ENCODE results near the gene TMEM9. TPM values are rescaled to one million over a fixed set of nuclear protein-coding genes. Genes with fewer than 3 reads are reported as not detected.

The TMEM9 gene
- total RNA-seq, 1 donor from 2014 or later, result 39.5 TPM

DNA sequence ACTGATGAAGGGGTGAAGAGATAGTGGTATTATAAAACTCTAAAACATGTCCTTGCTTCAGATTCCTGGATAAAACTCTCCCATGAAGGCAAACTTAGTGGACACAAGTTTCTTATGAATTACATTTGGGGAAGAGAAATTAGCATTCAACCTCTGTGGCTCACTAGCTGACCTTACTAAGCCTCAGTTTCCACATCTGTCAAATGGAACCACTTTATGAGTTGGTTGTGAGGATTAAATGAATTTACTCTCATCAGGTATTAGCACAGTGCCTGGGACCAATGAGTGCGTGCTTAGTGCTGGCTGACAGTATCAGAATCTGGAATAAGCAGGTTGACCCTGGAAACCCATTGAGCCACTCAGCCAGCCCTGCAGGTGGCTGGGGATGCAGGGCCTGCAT is 44.6 kb downstream of the TMEM9 start:
- no peak for DNase-seq (ENCODE audit: low read depth in 2 of 2)

DNA sequence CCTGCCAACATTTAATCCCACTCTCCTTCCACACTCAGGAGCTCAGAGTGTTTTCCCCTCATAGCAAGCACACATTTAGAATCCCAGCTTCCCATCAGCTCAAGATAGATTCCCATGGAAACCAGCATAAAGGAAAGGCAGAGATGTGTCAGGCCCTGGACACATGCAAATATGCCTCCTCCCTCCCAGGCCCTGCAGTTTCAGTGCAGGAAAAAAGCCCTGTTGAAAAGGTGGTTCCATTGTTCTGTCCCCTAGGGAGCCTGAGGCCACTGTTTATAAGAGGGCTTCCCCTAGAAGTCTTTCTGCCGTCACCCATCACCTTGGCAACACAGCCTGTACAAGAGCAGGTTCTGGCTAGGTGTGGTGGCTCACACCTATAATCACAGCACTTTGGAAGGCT is 45.7 kb downstream of the TMEM9 start:
- no peak for DNase-seq (ENCODE audit: low read depth in 2 of 2)

DNA sequence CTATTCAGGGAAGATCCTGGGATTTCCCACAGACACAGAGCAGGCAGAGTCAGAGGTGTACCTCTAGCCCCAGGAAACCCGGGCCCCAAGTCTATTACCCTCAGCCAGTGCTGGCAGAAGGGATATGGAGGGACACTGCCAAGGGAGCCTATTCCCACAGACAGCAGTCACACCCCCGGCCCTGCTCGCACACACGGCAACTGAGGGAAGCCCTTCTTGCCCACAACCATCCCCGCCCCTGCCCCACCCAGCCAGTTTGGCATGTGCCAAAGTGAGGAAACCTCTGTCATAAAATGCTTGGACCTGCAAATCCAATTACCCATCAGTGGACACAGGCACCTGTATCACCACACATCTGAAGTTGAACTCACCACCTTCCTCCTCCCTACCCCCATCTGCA is 48.6 kb downstream of the TMEM9 start:
- DNase-seq (ENCODE audit: low read depth in 2 of 2), result no peak

DNA sequence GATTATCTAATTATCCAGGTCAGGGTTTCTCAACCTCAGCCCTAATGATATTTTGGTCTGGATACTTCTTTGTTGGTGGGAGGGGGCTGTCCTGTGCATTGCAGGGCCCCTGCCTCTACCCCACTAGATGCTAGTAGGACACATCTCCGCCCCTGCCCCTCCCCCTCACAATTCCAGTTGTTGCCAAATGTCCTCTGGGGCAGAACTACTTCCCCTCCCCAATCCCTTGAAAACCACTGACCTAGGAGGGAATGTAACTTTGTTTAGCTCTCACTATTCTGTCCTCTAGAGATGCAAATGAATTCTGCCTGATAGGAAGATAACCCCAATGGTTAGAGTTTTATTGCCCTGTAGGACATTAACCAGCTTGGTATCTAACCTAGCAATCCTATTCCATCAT is 50.1 kb downstream of the TMEM9 start:
- DNase-seq (ENCODE audit: low read depth in 2 of 2), result no peak

DNA sequence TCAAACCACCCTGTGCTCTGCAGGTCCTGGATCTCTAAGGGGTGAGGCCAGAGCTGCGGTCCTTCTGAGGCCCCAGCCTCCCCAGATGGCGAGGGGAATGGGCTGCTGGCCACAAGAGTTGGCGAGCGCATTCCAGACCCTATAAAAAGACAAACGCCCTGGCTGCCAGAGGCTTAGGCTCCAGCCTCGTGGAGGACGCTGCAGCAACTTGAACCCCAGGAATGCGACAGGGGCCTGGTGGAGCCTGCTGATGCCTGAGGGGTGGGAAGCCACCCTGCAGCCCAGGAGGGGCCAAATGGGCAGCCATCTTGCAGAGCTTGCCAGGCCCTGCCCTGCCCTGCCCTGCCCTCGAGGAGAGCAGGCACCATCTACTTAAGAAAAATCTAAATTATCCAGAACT is 50.6 kb downstream of the TMEM9 start:
- no peak for DNase-seq (ENCODE audit: low read depth in 2 of 2)

DNA sequence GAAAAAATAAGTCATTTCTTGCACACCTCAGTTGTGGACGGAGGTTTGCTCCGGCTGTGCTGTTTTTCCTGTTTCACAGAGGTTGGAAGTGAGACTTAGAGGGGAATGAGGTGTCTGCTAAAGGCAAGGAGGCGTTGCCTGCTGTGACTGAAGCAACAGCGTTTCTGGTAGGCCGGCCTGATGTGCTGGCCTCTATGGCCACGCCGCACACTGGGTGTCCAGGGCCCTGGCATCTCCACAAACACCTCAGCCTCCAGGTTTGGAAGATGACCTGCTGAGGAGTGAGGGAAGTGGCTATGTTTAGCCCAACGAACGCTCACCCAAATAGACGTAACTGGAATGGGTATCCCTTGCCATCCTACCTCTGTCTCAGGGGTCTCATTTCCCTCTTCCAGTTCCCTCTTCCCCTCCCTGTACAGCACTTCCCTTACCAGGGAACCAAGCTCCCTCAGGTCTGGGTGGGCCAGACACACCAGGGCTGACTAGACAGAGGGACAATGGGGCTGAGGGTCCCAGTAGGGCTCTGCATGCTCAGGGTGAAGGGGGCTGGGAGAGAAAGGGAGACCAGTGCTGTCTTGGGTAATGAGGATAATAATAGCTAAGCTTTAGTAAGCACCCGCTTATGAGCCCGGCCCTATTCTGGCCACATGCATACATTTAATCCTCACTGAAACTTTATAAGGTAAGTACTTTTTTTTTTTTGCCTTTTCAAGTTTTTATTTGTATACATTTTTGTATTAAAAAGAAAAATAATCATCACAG is 53.9 kb downstream of the TMEM9 start:
- DNase-seq (ENCODE audit: low read depth in 2 of 2), result no peak

DNA sequence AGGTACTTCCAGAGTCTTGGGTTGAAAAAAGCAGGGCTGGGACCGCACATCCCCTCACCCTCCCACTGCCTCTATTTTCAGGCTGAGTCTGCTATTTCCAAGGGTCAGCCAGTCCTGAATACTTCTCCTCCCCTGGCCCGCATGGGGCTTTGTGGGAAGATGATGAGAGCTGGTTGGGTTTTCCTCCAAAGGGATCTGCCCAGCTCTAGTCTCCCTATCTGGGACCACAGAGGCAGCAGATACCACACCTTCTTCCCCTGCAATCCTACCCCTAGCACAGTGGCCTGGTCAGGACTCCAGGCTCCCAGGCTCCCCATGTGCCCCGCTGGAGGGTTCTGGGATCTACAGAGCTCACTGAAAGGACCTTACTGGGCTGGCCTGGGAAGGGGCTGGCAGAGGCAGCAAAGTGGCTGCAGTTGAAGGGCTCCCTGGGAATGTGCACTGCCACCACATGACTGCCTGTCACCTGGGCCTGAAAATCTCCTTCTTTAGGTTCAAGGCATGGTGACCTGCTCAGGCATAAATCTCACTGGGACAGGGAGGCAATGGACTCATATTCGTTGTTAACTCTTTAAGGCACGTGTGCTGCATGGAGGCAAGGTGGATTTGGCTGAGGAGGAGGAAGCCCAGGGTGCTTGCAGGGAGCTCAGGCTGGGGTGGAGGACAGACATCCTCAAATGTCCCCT is 55.1 kb downstream of the TMEM9 start:
- no peak for DNase-seq (ENCODE audit: low read depth in 2 of 2)

DNA sequence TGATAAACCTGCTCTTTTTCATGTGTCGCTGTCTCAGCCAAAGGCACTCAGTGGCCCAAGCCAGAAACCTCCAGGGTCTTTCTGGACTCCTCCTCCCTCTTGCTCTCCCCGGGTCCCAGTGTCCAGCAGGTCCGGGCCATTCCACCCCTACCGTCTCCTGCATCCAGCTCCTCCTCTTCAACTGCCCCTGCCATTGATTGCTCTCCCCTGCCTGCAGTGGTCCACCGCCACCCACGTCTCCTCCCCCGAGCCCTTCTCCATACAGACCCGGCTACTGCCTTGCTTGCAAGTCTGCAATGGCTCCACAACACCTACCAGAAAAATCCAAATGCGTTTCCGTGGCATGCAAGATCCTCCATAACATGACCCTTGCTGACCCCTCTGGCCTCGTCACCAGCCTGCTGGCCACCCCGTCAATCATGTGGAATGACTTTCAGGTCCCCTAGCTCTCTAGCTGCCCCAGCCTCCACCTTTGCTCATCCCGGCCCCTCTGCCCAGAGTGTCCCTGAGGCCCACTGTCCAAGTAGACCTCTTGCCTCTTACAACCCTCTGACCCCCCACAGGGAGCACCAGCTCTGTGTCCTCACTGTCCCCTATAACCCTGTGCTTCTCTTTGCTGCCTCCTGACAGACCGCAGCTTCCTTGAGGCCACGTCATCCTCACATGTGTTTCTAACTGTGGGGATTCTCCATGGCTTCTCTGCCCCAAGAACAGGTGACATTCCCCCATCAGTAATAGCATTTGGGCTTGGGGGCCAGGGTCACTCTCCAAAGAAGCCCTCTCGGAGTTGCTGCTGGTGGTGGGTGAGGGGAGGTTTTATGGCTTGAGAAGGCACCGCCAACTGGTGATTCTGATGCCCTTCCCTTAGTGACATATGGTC is 57.1 kb downstream of the TMEM9 start:
- DNase-seq (ENCODE audit: low read depth in 2 of 2), result no peak

DNA sequence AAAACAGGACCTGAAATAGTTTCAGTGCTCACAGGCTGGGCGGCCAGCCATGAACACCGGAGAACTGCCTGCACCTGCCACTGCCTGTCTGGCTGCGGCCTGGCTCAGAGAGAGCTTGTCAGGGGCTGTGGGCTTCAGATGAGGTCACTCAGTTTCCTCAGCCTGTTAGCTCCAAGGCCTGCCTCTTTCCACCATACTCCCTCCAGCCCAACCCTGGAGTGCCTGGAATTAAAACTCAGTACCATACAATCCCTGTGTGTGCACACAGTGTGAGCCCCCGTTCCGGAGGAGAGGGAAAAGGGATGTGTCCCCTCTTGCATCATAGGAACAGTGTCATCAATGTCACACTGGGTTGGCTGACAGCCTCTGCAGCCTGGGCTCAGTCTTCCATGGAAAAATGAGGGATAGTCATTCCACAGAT is 58.2 kb downstream of the TMEM9 start:
- no peak for DNase-seq (ENCODE audit: low read depth in 2 of 2)

DNA sequence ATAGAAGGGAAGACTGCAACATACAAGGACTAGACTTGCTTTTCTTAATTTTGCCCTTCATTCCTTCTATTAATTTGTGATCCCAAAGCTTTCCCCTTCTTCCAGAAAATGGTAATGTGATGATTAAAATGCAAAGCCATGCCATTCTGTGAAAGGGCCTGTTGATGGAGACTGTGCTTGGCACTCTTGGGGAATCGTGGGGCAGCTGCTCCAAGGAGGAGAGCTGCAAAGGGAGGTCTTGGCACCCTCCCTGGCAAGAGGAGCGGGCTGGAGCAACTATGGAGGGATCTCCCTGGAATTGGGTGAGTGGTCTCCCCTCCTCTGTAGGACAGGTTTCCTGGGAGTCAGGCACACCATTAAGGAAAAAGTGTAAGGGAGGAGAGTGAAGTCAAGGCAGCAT is 58.7 kb downstream of the TMEM9 start:
- no peak for DNase-seq (ENCODE audit: low read depth in 2 of 2)

DNA sequence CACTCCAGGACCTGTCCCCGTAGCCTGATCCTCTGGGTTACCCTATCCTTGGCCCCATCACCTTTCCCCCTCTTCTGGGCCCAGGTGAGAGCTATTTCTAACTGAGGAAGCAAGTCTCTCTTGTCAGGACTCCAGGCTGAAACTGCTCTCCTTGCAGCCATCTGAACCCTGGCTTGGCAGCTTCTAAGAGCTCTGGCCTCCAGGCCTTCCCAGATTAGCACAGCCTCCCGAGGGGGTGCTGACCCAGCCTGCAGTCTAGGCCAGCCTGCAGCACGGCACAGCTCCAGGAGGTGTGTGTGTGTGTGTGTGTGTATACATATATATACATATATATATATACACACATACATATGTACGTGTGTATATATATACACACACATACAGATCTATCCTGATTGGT is 59.4 kb downstream of the TMEM9 start:
- DNase-seq (ENCODE audit: low read depth in 2 of 2), result no peak

DNA sequence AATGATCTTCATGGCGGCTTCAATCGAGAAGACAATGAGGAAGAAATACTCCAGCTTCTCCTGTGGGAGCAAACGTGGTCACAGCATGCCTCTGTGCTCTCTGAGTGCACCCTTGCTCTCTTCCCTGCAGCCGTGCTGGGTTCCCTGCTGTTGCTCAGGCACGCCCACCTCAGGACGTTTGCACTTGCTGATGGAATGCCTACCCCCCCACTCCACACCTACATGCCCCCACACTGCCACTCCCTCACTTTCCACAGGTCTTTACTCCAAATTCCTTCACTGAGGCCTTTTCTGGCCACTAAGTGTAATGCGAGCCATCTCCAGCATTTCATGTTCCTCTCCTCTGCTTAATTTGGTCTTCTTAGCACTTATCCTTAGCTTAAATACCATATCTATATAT is 60.3 kb downstream of the TMEM9 start:
- DNase-seq (ENCODE audit: low read depth in 2 of 2), result no peak

DNA sequence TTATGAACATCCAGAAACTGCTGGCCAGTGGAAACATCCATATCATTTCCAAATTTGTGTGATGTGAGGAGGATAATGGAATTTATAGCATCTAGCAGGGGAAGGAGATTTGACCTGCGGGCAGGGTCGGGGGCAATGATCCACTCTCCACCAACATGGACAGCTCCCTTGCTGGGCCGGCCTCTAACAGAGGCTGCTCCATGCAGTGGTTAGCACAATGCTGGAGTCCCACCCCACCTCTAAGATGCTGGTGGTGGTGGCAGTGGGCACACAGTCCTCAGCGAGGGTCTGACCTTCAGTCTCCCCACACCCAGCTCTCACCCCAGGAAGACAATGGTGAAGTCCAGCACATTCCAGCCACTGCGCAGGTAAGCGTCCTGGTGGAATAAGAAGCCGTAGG is 60.7 kb downstream of the TMEM9 start:
- DNase-seq (ENCODE audit: low read depth in 2 of 2), result no peak

DNA sequence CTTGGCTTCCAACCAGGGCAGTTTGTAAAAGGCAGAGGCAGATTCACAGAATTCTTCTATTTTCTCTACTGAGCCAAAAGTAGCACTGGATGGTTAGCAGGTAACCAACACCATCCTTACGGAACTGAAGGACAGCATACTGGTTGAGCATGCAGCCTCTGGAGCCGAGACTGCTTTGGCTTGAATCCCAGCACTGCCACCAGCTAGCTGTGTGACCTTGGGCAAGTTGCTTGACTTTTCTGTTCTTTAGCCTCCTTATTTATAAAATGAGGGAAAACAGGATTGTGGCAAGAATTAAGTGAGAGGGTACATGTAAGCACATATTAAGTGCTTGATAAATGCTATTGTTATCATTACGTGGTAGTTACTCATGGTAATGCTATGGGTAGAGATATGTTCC is 61.5 kb downstream of the TMEM9 start:
- DNase-seq (ENCODE audit: low read depth in 2 of 2), result no peak

DNA sequence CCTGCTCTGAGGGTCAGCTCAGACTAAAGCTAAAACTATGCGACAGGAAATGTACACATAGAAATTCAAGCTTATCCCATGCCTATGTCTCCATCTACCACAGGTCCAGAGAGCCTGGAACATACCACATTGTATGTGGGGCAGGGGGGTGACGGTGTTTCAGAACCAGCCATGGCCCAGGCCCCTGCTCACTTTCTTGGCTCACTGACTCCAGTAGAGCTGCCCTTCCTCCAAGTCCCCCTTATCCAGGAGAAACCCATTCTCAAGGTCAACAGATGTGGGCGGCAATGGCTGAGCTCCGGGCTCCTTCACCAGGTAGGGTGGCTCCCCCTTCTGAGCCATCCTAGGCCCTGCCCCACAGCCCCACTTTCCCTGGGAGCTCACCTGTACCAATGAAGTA is 63.0 kb downstream of the TMEM9 start:
- DNase-seq (ENCODE audit: low read depth in 2 of 2), result no peak

DNA sequence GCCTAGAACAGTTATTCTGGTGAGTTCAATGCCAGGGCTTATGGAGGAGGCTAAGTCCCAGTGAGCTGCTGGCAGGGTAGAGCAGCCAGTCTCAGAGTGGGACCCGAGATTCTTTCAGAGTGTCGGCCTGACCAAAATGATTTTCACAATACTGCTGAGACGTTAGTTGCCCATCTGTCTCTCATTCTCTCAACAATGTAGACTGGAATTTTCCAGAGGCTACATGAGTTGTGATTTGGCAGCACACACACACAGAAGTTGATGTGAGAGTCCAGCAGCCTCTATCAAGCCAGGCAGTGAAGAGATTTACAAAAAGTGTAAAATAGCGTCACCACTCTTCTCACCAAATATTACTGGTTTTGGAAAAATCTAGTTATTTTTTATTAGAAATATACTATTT is 63.7 kb downstream of the TMEM9 start:
- DNase-seq (ENCODE audit: low read depth in 2 of 2), result no peak

DNA sequence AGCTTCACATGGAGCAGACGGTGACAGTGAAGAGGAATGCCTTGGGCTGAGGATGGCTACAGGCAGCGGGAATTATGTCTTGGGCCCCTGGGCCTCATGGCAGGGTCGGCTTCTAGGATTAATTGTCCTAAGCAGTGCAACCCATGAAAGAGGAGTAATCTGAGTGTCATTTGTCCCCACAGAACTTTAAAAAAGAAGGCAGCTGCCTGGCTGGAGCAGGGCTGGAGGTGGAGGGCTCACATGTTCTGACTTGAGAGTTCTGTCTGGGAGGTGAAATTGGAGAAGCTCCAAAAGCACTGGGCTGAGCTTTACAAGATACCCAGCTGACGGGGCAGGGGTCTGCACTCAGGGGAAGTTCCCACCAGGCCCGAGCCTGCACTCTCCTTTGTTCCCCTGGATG is 64.7 kb downstream of the TMEM9 start:
- DNase-seq (ENCODE audit: low read depth in 2 of 2), result no peak

DNA sequence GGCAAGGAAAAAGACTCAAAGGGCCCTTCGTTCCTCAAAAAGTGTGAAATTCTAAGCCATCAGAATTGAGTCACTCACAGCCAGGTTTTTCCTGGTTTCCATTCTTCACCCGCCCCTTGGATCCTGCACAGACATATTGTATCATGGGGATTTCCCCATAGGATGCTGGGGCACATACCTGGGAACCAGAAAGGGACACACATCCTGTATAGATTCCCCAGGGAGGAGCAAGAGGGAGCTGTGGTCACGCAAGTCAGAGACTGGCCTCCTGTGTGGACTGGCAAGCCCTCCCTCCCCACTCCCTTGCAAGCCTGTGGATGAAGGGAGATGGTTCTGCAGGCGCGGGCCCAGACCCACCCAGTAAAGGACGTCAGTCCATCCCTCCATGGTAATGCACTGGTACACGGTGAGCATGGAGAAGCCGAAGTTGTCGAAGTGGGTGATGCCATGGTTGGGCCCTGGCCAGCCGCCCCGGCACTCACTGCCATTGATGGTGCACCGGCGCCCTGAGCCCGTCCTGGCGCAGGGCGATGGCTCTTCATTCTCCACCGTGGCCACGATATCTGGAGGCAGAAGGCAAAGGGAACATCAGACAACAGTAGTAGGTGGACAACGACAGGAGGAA is 65.3 kb downstream of the TMEM9 start:
- no peak for DNase-seq (ENCODE audit: low read depth in 2 of 2)

DNA sequence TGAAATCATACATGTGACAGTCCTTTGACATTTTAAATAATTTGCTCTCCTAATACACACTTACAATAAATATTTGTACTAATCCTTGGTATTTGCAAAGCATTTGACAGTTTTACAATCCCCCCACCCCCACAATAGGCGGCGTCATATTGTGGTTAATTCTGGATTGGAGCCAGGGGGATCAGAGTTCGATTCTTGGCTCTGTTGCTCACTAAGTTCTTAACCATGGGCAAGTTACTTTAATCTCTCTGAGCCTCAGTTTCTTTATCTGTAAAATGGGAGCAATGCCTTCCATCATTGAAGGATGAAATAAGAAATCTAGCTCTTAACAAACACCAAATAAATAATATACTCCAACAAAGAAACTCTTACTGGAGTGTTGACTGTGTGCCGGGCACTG is 65.9 kb downstream of the TMEM9 start:
- no peak for DNase-seq (ENCODE audit: low read depth in 2 of 2)

DNA sequence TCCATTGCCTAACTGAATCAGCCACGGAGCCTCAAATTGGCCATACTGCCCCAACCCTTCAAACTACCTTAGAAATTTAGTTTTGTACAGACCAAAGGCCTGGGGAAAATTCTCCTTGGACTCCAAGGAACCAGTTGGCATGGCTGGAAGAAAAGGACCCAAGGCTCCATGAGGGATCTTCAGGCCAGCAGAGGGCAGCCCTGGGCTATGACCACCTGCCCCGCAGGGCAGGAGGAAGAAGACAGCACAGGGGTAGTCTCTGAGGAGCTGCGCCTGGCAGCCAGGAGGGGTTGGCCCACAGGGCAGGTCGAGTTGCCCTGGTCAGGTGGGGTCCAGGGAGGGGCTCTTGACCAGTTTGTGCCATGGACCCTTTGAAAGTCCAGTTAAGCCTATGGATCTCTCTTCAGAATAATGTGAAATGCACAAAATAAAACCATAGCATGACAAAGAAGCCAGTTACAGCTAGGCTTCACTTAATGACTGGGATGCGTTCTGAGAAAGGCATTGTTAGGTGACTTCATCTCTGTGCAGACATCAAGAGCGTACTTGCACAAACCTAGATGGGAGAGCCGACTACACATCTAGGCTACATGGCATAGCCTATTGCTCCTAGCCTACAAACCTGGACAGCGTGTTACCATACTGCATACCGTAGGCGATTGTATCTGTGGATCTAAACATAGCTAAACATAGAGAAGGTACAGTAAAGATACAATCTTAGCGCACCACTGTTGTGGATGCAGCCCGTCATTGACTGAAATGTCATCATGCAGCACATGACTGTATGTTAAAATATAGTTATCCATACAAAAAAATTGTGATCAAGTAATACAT is 68.2 kb downstream of the TMEM9 start:
- peak in 1 of 2 donors; percentile 35 for DNase-seq (ENCODE audit: low read depth in 2 of 2)

All from dermis microvascular lymphatic vessel endothelial cell (primary cell).